HG03159 (cell line): Measurements from ENCODE around the gene MYO16.

Source experiments
- ATAC-seq: cut with Tn5 transposase; IDR thresholded peaks from one replicate; pipeline ENCODE4 v1.9.1; 2021; ENCODE audit warnings: mild to moderate bottlenecking, moderate library complexity; ENCODE audit not compliant: unreplicated experiment

Gene MYO16

GRCh38 chr13:109146912-109147647 is 517.7 kb downstream of the MYO16 start:
- no peak for ATAC-seq

DNA sequence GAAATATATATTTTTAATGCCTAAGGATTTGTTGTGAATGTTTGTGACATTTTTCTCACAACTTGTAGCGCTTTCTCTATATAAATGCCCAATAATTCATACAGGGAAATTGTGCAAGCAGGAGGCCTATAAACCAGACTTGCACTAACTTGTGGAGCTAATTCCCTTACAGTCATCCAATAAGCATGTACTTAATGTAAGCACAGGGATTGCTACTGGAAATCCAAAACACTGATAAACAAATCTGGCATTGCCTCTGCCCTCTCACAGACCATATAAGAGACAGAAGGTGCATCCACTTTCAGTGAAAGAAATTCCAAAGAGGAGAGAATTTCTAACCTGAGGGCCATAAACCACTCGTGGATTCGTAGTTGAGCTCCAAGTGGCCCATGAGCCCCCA is 518.8 kb downstream of the MYO16 start:
- ATAC-seq: no peak

DNA sequence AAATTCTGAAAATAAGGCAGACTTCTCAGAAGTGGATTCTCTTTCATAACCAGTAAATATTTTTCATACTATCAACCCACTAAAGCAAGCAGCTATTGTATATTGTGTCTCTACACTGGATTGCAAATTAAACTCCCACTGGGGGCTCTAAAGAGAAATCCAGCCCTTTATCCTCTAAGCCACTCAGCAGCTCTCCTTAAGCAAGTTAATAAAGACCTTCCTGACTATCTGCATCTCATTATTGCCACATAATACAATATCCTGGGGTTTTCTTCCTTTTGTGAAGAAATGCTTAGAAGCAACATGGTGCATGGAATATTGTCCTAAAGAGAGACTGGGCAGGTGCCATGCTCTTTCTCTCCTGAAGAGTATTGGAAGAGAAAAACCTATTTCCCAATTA is 521.3 kb downstream of the MYO16 start:
- ATAC-seq: no peak

DNA sequence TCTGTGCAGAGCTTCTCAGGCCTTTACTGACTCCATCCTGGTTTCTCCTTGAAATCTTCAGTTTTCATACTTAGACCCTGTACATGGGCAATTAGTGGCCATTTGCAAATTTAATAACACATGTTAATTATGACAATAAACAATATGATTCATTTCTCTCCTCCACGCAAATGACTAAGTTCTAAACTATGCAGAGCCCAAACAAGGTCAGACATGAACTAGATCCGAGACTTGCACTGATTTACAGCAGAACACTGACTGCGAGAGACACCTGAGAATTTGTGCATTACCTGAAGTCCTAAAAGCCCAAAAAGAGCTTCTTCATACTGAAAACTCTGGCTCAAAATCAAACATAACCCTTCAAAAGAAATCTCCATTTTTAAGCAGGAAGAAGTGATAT is 521.8 kb downstream of the MYO16 start:
- ATAC-seq: no peak

GRCh38 chr13:109151696-109152095 is 522.3 kb downstream of the MYO16 start:
- ATAC-seq: no peak

- ATAC-seq: no peak
These were observed 523.0 kb downstream of the MYO16 start for GRCh38 chr13:109152311-109152820.

DNA sequence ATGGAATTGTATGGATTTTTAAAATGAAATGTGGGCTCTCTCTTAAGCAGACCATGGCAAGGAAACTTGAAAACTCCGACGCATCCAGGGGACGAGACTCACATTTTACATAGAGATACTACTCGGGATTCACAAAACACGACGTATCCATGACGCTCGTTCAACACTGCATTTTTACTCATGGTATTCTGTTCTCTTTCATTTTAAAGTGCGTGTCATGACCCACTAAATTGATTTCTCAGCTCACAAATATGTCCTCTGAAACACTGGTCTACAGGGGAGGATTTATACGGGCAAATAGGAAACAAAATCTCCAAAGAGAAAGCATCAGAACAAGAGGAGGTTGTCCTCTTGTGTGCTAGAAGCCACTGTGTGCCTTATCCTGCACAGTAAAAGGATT is 523.5 kb downstream of the MYO16 start:
- ATAC-seq: no peak

- ATAC-seq: no peak
These were observed 524.7 kb downstream of the MYO16 start for GRCh38 chr13:109154146-109154545.

- ATAC-seq: no peak
These were observed 525.1 kb downstream of the MYO16 start for GRCh38 chr13:109154546-109154945.

- ATAC-seq: no peak
These were observed 525.8 kb downstream of the MYO16 start for GRCh38 chr13:109154966-109155761.

GRCh38 chr13:109156181-109156935 is 526.9 kb downstream of the MYO16 start:
- no peak for ATAC-seq

GRCh38 chr13:109157275-109157674 is 527.9 kb downstream of the MYO16 start:
- no peak for ATAC-seq

DNA sequence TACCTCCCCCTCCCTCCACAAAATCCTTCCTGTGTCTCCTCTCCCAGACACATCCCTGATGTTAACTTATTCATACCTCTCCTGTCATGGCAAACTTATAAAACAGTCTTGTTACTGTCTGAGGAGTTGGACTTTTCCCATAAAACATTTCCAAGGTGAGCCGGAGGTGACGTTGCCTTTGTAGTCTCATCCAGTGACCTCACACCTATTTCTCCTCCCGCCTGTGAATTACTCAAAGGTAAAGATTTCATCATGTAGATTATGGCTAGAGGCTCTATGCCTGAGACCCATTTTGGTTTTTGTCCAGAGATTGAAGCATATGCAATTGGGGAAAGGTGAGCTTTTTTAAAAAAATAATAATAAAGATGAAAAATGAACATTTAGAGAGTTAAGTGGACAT is 529.0 kb downstream of the MYO16 start:
- ATAC-seq: no peak

- no peak for ATAC-seq
These were observed 530.4 kb downstream of the MYO16 start for GRCh38 chr13:109159650-109160309.

DNA sequence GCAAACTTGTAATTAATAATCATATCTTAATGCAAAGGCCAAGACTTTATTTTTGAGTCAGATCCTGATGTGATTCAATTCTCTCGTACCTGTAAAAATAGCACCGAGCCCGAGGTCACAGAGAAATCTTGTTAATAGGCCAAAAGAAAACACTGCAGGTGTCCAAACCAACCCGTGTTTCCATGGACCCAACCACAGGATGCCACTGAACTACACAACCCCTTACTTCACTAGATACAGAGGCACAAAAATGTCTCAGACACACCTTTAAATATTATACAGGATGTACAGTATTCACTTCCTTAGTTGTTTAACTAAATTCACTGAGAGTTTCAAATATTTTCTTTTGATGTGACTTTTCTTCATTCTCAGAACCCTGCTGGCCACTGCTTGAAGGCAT is 530.9 kb downstream of the MYO16 start:
- peak; percentile 46 for ATAC-seq

- ATAC-seq: peak; percentile 22
These were observed 531.7 kb downstream of the MYO16 start for GRCh38 chr13:109160887-109161669.

GRCh38 chr13:109162248-109163036 is 533.0 kb downstream of the MYO16 start:
- peak; percentile 85 for ATAC-seq

GRCh38 chr13:109163037-109163379 is 533.6 kb downstream of the MYO16 start:
- no peak for ATAC-seq

DNA sequence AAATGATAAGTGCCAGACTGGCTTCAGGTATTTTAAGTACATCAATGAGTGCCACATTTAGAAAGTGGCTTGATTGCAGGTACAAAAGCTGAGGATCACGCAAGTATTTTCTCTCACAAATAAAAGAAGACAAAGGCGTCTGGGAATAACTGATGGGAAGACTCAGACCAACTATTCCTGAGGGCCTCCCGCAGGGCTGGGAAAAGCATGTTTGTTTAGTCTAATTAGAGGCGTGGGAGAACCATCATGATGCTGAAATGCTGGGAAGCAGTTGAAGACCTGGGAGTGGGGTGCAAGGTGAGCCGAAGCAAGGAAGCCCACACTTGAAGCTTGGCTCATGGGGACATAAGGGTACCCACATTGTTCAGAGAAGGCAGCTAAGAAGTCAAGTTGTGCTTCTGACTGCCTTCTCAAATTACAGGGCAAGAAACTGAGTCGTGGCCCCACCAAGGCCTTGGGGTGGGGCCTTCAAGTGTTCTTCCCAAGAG is 536.0 kb downstream of the MYO16 start:
- ATAC-seq: no peak
